ENCODE data around the gene SLC23A2.

- no peak for TF ChIP-seq ZNF274 (IDR thresholded peaks at IDR 0.05; ENCODE audit: low read depth, low read length)
- no peak for TF ChIP-seq YY1 (IDR thresholded peaks at IDR 0.05; ENCODE audit: insufficient read depth, insufficient read length)
These were observed 77.3 kb downstream of the SLC23A2 start for GRCh38 chr20:4924032-4924431.

All from NT2/D1 (cell line).